ENCODE data around the gene SLIT3.

SLIT3 gene

DNA sequence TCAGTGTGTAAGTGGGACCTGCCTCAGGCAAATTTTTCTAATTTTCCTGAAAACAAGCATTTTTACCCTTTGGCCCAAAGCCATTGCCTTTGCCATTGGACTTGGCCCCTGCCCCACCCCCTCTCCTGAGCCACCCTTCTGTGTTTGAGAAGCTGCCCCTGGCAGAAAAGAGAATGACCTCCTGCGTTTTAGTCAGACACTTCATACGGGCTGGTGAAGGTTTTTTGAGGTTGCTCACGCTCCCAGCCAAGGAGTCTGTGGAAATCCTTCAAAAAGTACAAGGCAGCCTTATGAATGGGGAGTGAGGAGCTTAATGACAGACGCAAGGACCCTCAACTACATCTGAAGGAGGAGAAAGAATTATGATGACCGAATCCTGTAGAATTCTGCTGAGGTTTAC is 308.9 kb downstream of the SLIT3 start:
- DNase-seq (ENCODE audit: low spot score) = no peak

- no peak for DNase-seq (ENCODE audit: low spot score)
Observed at GRCh38 chr5:168991311-168991710, 309.6 kb downstream of the SLIT3 start.

DNA sequence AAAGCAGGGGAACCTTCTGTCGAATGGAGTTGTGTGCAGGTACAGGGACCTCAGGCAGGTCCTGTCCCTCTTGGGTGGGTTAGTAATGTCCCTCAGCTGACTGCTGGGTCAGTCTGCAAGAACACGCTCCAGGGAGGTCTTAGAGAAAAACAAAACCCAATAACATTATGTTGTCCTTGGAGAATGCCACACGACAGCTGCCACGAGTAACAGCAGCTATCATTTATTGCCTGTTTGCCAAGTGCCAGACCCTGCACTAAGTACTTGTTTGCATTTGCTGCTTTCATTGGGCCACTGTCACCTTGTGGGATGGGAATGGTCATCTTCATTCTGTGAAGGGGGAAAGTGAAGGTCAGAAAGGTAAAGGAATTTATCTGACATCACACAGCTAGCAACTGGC is 310.3 kb downstream of the SLIT3 start:
- DNase-seq (ENCODE audit: low spot score) = no peak

DNA sequence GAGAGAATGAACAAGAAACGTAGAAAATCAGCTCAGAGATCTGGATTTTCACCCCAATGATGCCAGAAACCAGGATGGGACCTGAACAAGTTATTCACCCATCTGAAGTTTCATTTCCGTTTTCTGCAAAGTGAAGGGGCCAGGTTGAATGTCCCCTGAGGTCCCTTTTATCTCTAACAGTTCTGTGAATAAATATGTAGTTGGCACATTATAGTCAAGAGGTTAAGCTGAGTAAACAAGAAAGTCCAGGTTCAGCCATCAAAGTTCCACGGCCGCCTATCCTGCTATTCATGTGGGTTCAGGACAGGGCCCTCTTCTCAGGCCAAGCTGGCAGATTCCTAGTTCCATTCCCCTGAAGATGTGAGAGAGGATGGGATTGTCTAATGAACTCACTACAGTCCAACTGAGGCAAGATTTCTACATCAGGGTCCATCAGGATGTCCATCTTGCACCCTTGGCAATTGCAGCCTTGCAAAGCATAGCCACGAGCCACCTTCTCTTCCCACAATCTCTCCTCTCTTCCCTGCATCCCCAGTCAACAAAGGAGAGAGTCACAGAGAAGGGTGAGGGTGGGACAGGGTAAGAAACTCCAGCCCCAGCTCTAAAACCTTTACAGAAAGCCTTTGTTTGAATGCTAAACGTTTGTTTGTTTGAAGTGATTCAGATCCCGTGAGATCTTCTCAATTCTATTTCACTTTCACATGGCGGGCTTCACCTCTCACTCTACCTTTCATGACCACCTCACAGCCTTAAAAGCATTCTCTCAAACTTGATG is 311.0 kb downstream of the SLIT3 start:
- DNase-seq (ENCODE audit: low spot score) = no peak

- no peak for DNase-seq (ENCODE audit: low spot score)
Observed at GRCh38 chr5:168988699-168989098, 312.2 kb downstream of the SLIT3 start.

- DNase-seq (ENCODE audit: low spot score) = peak; percentile 64
Observed at GRCh38 chr5:168987543-168988300, 313.2 kb downstream of the SLIT3 start.

- no peak for DNase-seq (ENCODE audit: low spot score)
Observed at GRCh38 chr5:168985454-168985853, 315.5 kb downstream of the SLIT3 start.

GRCh38 chr5:168984135-168984675 is 316.7 kb downstream of the SLIT3 start:
- no peak for DNase-seq (ENCODE audit: low spot score)

DNA sequence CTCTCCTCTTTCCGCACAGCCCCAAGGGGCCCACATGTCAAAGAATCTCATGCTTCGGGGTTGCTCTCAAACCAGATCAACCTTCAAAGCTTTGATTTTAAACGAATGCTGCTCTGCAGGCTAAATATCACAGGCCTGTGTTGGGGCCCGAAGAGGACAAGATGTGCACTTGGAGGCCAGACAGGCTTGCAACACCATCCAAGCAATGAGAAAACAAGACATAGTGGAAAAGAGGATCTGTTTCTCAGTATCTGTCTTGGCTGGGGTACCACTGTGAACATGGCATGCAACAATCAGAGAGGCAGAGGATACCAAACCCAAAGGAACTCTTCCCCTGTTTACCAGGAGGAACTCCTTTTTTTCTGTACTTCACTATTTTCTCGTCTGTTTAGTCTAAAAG is 321.8 kb downstream of the SLIT3 start:
- no peak for DNase-seq (ENCODE audit: low spot score)

- no peak for DNase-seq (ENCODE audit: low spot score)
Observed at GRCh38 chr5:168978500-168978899, 322.4 kb downstream of the SLIT3 start.

- no peak for DNase-seq (ENCODE audit: low spot score)
Observed at GRCh38 chr5:168978015-168978414, 322.9 kb downstream of the SLIT3 start.

GRCh38 chr5:168976311-168976970 is 324.5 kb downstream of the SLIT3 start:
- no peak for DNase-seq (ENCODE audit: low spot score)

GRCh38 chr5:168975331-168975730 is 325.6 kb downstream of the SLIT3 start:
- DNase-seq (ENCODE audit: low spot score) = no peak

DNA sequence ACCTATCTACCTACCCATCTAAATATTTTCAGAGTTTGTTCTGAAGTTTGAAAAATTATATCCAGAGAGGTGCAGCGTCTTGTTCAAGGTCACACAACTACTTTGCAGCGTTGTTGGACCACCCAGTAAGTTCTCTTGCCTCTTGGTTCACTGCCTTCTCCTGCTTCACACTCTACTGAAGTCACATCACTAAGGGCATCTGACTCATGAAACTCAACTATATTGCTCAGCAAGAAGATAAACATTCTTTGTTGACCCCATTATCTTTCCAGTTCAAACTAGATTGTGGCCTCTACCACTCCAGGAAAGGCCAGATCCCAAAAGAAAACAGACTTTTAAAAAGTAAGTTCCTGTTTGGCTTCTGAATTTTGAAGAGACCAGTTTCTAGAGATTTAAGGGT is 326.9 kb downstream of the SLIT3 start:
- DNase-seq (ENCODE audit: low spot score) = no peak

GRCh38 chr5:168972731-168973130 is 328.2 kb downstream of the SLIT3 start:
- no peak for DNase-seq (ENCODE audit: low spot score)

DNA sequence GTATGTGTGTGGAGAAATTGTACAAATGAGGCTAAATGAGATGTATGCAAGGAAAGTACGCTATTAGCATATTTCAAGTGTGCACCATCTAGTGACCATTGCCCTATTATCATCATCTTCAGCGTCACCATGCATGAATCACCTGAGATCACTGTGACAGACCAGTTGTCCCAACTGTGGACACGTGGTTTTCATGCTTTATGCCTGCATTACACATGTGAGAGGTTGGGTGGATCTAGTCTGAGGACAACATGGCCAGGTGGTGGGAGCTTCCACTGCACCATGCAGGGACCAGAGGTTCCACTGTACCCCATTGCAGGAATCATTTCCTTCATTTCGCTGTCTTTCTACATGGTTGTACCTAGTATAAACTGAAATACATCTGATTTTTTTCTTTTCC is 329.8 kb downstream of the SLIT3 start:
- DNase-seq (ENCODE audit: low spot score) = no peak

- DNase-seq (ENCODE audit: low spot score) = no peak
Observed at GRCh38 chr5:168969326-168969886, 331.5 kb downstream of the SLIT3 start.

GRCh38 chr5:168967882-168968620 is 332.9 kb downstream of the SLIT3 start:
- DNase-seq (ENCODE audit: low spot score) = no peak

- no peak for DNase-seq (ENCODE audit: low spot score)
Observed at GRCh38 chr5:168965638-168966037, 335.3 kb downstream of the SLIT3 start.

GRCh38 chr5:168964182-168964581 is 336.8 kb downstream of the SLIT3 start:
- no peak for DNase-seq (ENCODE audit: low spot score)

GRCh38 chr5:168962306-168962705 is 338.6 kb downstream of the SLIT3 start:
- no peak for DNase-seq (ENCODE audit: low spot score)

GRCh38 chr5:168961681-168962080 is 339.3 kb downstream of the SLIT3 start:
- no peak for DNase-seq (ENCODE audit: low spot score)
